K562 (cell line): ENCODE results near the gene MRPS31. TPM values are rescaled to one million over a fixed set of nuclear protein-coding genes. Genes with fewer than 3 reads are reported as not detected.

ENCODE experiments used
- CBX3 ChIP-seq, 2 experiments: IDR thresholded peaks; 1 replicate in 1 of 2; 2 replicates in 1 of 2; pipeline ENCODE4 v1.6.1; 2012; ENCODE audit warnings: inconsistent platforms in 2 of 2, low read length in 2 of 2, borderline replicate concordance in 1 of 2, control low read depth in 1 of 2
- CHD1 ChIP-seq: fragments of 200-600 bp; sonication (generic); IDR thresholded peaks from one replicate; pipeline ENCODE4 v1.6.1; 2012; ENCODE audit warnings: mild to moderate bottlenecking, moderate library complexity, low read length, inconsistent platforms
- CHD2 ChIP-seq: IDR thresholded peaks from 2 replicates; pipeline ENCODE4 v1.6.1; 2011; ENCODE audit warnings: low read depth, low read length
- CHD4 ChIP-seq: fragments of 200-600 bp; sonication (generic); IDR thresholded peaks from 3 replicates; pipeline ENCODE4 v1.6.1; 2012; ENCODE audit warnings: low read depth, mild to moderate bottlenecking, mixed read lengths, low read length, inconsistent platforms; ENCODE audit not compliant: insufficient read depth, insufficient replicate concordance, poor library complexity, severe bottlenecking
- EP400 ChIP-seq: fragments of 450-650 bp; IDR thresholded peaks from 2 replicates; pipeline ENCODE4 v1.6.1; 2017; ENCODE audit warnings: antibody characterized with exemption, mild to moderate bottlenecking, moderate library complexity
- PHF21A ChIP-seq: fragments of 450-650 bp; IDR thresholded peaks from 2 replicates; pipeline ENCODE4 v1.6.1; 2017; ENCODE audit warnings: low read depth, borderline replicate concordance
- SIN3A ChIP-seq, 2 experiments: fragments of 150-350 bp in 1 of 2; IDR thresholded peaks; 2 replicates each; pipeline ENCODE4 v1.6.1; 2011 to 2016; ENCODE audit warnings: borderline replicate concordance in 2 of 2, low read depth in 2 of 2, low read length in 2 of 2, mild to moderate bottlenecking in 2 of 2, moderate library complexity in 2 of 2; ENCODE audit not compliant: control insufficient read depth in 1 of 2
- SIX5 ChIP-seq, 2 experiments: IDR thresholded peaks; 2 replicates each; pipeline ENCODE4 v1.6.1; 2011; ENCODE audit warnings: low read length in 2 of 2, borderline replicate concordance in 1 of 2, low read depth in 1 of 2, mild to moderate bottlenecking in 1 of 2, moderate library complexity in 1 of 2; ENCODE audit not compliant: insufficient read depth in 1 of 2
- USF2 ChIP-seq: sonication (generic); formaldehyde crosslinking; IDR thresholded peaks from 2 replicates; pipeline ENCODE4 v1.5.0; 2020; ENCODE audit warnings: missing genetic modification reagents
- ZBTB17 ChIP-seq: fragments of 450-650 bp; formaldehyde crosslinking; IDR thresholded peaks from 2 replicates; pipeline ENCODE4 v1.4.0; 2020; ENCODE audit warnings: mild to moderate bottlenecking
- ZBTB40 ChIP-seq, 2 experiments: fragments of 450-650 bp in 1 of 2; sonication (generic) in 1 of 2; formaldehyde crosslinking in 1 of 2; IDR thresholded peaks; 2 replicates each; pipeline versions ENCODE4 v1.7.1 to v1.9.0; 2016 to 2022; ENCODE audit warnings: inconsistent platforms in 1 of 2, mild to moderate bottlenecking in 1 of 2, missing genetic modification reagents in 1 of 2
- ZFP36 ChIP-seq: fragments of 150-350 bp; IDR thresholded peaks from 2 replicates; pipeline ENCODE4 v1.6.1; 2018; ENCODE audit warnings: low read length, low read depth; ENCODE audit not compliant: partially characterized antibody
- ZNF184 ChIP-seq: sonication (generic); formaldehyde crosslinking; IDR thresholded peaks from 2 replicates; pipeline ENCODE4 v1.5.0; 2020; ENCODE audit warnings: missing genetic modification reagents
- ZNF408 ChIP-seq: fragments of 250-450 bp; sonication (Bioruptor Pico); IDR thresholded peaks from 2 replicates; pipeline ENCODE4 v1.4.0; 2020; ENCODE audit warnings: low read depth, mild to moderate bottlenecking, moderate library complexity
- ZNF511 ChIP-seq: sonication (generic); formaldehyde crosslinking; IDR thresholded peaks from 2 replicates; pipeline ENCODE4 v1.8.0; 2022; ENCODE audit warnings: mild to moderate bottlenecking, missing genetic modification reagents
- polyA plus RNA-seq, 8 experiments: library from polyadenylated mRNA; depleted of rRNA in 4 of 8; stranded (reverse) in 5 of 8; unstranded in 3 of 8; fragments of >200 nt; fragmentation: Nextera tagmentation in 2 of 8; fragmentation: Illumina TruSeq in 1 of 8; extraction: Ambion mirVana in 2 of 8; extraction: Trizol in 1 of 8; gene quantifications; 2 replicates each; pipeline versions ENCODE4 v1.2.1 to v1.2.3, GENCODE V29; 2011 to 2014; ENCODE audit warnings: inconsistent platforms in 1 of 8, missing spikeins in 1 of 8
- total RNA-seq, 7 experiments: library from RNA; depleted of rRNA in 6 of 7; stranded (reverse); fragments of >200 nt in 6 of 7; fragmentation: Illumina TruSeq in 2 of 7; extraction: Trizol in 2 of 7; gene quantifications; 2 replicates each; pipeline versions ENCODE4 v1.2.1 to v1.2.3, GENCODE V29; 2011 to 2021; ENCODE audit warnings: low replicate concordance in 1 of 7

Gene MRPS31
- total and polyA plus RNA-seq, 9 of the 15 experiments (the other 6 are each of a cell fraction or from before 2014, with no cell fraction given) = 20.3 to 57.8 (median 37.1) TPM

- TF ChIP-seq ZFP36 = peak; percentile 33
- TF ChIP-seq ZNF511 = 0 out of 2 replicates have a peak, but pooled peaks have one; percentile 52
- TF ChIP-seq SIX5 (IDR thresholded peaks at IDR 0.05; ENCODE audit: borderline replicate concordance in 1 of 2, insufficient read depth in 1 of 2, low read depth in 1 of 2, low read length in 2 of 2) = peak; percentile 46 to 70; a peak in 3 of 4 replicates
- no peak for TF ChIP-seq CHD4
- TF ChIP-seq ZBTB40 (IDR thresholded peaks at IDR 0.05) = peak; percentile 100
- TF ChIP-seq ZBTB40 (CRISPR knock-in tag; IDR thresholded peaks at IDR 0.05) = no peak
- TF ChIP-seq EP400 = peak; percentile 80
- no peak for TF ChIP-seq ZNF408 (CRISPR knock-in tag)
- TF ChIP-seq USF2 (CRISPR knock-in tag) = no peak
- no peak for TF ChIP-seq ZBTB17
- no peak for TF ChIP-seq CHD2
- TF ChIP-seq ZNF184 = no peak
- TF ChIP-seq CBX3 (IDR thresholded peaks at IDR 0.05; ENCODE audit: borderline replicate concordance in 1 of 2, low read length in 2 of 2) = peak in 1 of 2 experiments; percentile 80; a peak in 2 of 3 replicates
- TF ChIP-seq SIN3A (IDR thresholded peaks at IDR 0.05; ENCODE audit: borderline replicate concordance in 2 of 2, control insufficient read depth in 1 of 2, low read depth in 2 of 2, low read length in 2 of 2) = no peak; a peak in 1 of 4 replicates
- TF ChIP-seq PHF21A = no peak; the same call in 1 of the 2 replicates
- no peak for TF ChIP-seq CHD1
Observed at GRCh38 chr13:40770934-40771618, at the start of gene MRPS31 (continued).
